HG02571 (cell line): ENCODE results near the gene LDLRAD4.

Source experiments
- ATAC-seq: cut with Tn5 transposase; IDR thresholded peaks from one replicate; pipeline ENCODE4 v1.9.1; 2021; ENCODE audit warnings: mild to moderate bottlenecking, moderate library complexity; ENCODE audit not compliant: unreplicated experiment

Gene LDLRAD4

GRCh38 chr18:13440277-13441248 lies 222.0 kb downstream of the LDLRAD4 start:
- no peak for ATAC-seq

GRCh38 chr18:13441736-13442135 lies 223.2 kb downstream of the LDLRAD4 start:
- ATAC-seq = no peak

- no peak for ATAC-seq
These were observed 223.9 kb downstream of the LDLRAD4 start for GRCh38 chr18:13442451-13442850.

- no peak for ATAC-seq
These were observed 225.0 kb downstream of the LDLRAD4 start for GRCh38 chr18:13443552-13443951.

GRCh38 chr18:13444430-13445240 lies 226.1 kb downstream of the LDLRAD4 start:
- ATAC-seq = no peak

GRCh38 chr18:13445241-13445897 lies 226.8 kb downstream of the LDLRAD4 start:
- ATAC-seq = no peak

- no peak for ATAC-seq
These were observed 227.5 kb downstream of the LDLRAD4 start for GRCh38 chr18:13446024-13446423.

GRCh38 chr18:13446610-13447461 lies 228.3 kb downstream of the LDLRAD4 start:
- no peak for ATAC-seq

- no peak for ATAC-seq
These were observed 229.2 kb downstream of the LDLRAD4 start for GRCh38 chr18:13447621-13448334.

GRCh38 chr18:13448335-13448795 lies 229.8 kb downstream of the LDLRAD4 start:
- ATAC-seq = no peak

- no peak for ATAC-seq
These were observed 231.1 kb downstream of the LDLRAD4 start for GRCh38 chr18:13449651-13450050.

- no peak for ATAC-seq
These were observed 232.0 kb downstream of the LDLRAD4 start for GRCh38 chr18:13450289-13451212.

- no peak for ATAC-seq
These were observed 232.6 kb downstream of the LDLRAD4 start for GRCh38 chr18:13451213-13451540.

- no peak for ATAC-seq
These were observed 233.3 kb downstream of the LDLRAD4 start for GRCh38 chr18:13451661-13452387.

GRCh38 chr18:13452388-13452811 lies 233.8 kb downstream of the LDLRAD4 start:
- ATAC-seq = no peak

- ATAC-seq = no peak
These were observed 234.5 kb downstream of the LDLRAD4 start for GRCh38 chr18:13452871-13453680.

GRCh38 chr18:13453714-13454113 lies 235.2 kb downstream of the LDLRAD4 start:
- ATAC-seq = no peak
